ENCODE results near the gene IGFBPL1.
"Not testable (repeated sequence)": the region's sequence is repeated elsewhere in the genome, so short reads cannot be mapped to it uniquely, and the experiment has no call there.

Gene IGFBPL1

DNA sequence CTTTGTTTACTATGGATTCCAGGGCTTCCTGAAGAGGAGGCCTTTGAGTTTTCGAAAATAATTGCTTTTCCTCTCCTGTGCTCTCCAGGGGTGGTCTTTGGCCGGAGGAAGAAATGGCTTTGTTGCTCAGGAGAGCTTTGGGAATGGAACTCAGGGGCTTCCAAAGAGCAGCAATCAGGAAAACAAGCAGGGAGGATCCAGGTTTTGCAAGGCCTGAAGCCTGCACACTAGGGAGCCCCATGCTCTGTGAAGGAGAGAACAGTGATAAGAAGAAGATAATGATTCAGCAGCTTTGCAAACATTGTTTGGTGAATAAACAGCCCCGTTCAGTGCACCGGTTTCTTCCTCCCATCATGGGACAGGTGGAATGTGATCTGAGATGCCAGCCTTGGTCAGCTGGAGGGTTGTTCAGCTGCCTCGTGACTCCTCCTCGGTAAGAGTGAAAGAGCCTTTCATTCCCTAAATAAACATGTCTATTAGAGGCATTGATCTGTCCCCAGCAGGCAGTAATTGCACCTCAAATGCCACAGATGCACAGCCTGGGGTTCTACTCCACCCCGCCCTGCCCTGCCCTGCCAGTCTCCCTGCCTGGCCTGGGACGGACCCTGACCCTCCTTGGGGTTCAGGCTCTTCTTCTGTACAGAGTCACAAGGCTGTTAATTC, 43.3 kb downstream of the IGFBPL1 start:
- in situ Hi-C loops (cut with HindIII; ENCODE audit: low sequenced_read_pairs), result no loop called here

DNA sequence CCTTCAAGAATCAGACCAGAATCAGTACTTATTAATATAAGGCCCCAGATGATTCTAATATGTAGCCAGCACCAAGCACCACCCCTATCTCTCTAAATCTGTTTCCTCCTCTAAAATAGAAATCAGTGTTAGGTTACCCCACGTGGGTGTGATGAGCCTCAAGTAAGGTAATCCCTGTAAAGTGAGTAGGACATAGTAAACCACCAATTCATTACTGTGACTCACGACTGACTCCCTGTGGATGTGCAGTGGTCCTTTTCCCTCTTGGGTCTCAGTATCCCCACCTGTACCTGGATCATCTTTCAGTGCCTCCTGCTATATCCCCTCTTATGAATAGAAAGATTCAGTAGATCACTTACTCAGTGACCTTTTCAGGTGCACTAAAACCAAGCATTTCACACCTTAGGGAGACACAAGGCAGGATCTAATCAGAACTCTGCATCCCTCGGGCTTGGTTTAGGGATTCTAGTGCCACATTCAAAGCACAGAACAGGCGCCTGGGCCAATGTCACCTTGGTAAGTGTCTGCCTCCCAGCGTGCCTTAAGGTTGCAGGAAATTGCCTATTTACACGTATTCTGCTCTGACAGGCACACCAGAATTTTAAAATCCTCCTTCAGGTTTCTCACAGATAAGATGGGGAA, 43.9 kb downstream of the IGFBPL1 start:
- in situ Hi-C loops (cut with HindIII; ENCODE audit: low sequenced_read_pairs), result no loop called here

DNA sequence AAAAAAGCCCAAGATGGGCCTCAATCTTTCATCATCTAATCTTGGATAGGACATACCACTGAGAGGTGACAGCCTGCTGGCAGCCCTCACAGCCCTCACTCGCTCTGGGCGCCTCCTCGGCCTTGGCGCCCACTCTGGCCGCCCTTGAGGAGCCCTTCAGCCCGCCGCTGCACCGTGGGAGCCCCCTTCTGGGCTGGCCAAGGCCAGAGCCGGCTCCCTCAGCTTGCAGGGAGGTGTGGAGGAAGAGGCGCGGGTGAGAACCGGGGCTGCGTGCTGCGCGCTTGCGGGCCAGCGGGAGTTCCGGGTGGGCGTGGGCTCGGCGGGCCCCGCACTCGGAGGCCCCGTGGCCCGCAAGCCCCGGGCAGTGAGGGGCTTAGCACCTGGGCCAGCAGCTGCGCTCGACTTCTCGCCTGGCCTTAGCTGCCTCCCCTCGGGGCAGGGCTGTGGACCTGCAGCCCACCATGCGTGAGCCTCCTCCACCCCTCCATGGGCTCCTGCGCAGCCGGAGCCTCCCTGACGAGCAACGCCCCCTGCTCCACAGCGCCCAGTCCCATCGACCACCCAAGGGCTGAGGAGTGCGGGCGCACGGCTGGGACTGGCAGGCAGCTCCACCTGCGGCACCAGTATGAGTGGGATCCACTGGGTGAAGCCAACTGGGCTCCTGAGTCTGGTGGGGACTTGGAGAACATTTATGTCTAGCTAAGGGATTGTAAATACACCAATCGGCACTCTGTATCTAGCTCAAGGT, 46.7 kb downstream of the IGFBPL1 start:
- in situ Hi-C loops (cut with HindIII; ENCODE audit: low sequenced_read_pairs), result not testable (repeated sequence)

DNA sequence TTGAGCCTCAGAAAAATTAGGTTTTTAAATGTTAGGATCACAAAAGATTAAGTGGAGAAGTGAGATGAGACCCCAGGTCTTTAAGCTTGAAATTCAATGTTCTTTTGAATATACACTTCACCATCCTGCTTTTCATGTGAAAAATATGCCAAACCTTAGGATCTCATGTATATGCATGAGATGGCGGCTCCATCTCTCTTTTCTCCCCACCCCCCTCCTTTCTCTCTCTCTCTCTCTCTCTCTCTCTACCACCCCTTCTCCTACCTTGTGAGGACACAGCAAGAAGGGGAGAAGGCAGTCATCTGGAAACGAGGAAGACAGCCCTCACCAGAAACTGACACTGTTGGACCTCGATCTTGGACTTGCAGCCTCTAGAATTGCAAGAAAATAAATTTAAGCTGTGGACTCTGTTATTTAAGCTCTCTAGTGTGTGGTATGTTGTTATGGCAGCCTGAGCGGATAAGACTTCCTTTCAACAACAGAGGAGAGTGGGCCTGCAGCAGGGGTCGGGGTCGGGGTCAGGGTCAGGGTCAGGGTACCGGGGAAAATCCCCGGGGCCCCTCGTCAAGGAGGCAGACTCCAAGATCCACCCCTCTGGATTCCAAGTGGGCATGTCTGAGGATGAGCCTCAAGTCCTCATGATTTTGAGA, 48.1 kb downstream of the IGFBPL1 start:
- in situ Hi-C loops (cut with HindIII; ENCODE audit: low sequenced_read_pairs), result no loop called here

DNA sequence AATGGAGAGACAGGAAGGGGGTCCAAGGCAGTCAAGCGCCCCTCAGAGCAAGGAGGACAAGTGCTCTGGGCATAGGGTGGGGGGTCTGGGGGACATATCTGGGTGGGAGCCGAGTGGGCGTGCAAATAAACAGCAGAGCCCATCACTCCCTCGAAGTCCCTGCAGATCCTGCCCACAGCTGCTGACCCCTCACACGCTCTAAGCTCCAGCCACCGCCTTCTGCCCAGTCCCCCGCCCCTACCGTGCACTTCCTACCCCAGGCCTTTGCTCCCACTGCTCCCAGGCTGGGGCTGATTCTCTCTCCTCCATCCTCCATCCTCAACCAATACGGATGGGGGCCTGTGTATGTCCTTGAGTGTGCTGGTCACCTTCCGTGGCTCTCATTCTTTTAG, 48.7 kb downstream of the IGFBPL1 start:
- in situ Hi-C loops (cut with HindIII; ENCODE audit: low sequenced_read_pairs), result no loop called here

DNA sequence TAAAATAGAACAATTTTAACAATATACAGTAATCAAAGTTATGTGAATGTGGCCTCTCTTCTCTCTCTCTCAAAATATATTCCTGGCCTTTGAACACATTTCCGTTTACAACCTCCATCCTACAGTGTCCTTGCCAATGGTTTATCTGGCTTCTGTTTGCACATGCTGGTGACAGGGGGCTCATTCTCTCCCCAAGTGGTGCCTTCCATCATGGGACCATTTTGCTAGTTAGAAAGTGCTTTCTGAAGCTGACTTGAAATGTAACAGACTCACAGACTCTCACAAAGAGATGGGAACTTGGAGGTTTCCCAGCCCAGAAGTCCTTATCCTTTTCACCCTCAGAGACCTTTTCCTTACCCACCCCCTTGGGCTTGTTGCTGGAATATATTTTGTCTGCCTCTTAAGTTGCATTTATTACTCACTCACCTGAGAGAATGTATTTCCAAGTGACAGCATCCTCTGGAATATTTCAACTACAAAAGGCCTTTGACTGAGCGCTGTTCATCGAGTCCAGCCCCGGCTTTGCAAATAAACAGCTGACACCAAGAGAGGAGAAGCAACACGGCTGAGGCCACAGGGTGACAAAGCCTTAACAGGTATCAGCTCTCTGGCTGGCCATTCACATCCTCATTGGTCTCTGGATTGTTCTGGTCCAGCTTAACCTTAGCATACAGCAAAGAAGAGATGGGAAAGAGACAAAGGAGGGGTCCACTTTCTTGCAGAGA, 49.2 kb downstream of the IGFBPL1 start:
- in situ Hi-C loops (cut with HindIII; ENCODE audit: low sequenced_read_pairs), result no loop called here

DNA sequence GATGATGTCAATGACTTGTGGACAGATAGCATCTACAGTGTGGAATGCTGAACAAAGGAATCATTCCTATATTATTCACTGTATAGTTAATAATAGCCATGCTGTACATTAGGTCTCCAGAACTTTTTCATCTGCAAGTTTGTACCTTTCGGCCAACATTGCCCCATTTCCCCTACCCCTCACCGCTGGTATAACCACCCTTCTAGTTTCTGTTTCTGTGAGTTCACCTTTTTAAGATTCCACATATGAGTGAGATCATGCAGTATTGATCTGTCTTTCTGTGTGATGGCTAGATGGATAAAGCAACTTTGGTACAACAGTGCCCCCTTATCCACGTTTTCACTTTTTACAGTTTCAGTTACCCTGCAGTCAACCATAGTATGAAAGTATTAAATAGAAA, 50.6 kb downstream of the IGFBPL1 start:
- in situ Hi-C loops (cut with HindIII; ENCODE audit: low sequenced_read_pairs), result no loop called here

DNA sequence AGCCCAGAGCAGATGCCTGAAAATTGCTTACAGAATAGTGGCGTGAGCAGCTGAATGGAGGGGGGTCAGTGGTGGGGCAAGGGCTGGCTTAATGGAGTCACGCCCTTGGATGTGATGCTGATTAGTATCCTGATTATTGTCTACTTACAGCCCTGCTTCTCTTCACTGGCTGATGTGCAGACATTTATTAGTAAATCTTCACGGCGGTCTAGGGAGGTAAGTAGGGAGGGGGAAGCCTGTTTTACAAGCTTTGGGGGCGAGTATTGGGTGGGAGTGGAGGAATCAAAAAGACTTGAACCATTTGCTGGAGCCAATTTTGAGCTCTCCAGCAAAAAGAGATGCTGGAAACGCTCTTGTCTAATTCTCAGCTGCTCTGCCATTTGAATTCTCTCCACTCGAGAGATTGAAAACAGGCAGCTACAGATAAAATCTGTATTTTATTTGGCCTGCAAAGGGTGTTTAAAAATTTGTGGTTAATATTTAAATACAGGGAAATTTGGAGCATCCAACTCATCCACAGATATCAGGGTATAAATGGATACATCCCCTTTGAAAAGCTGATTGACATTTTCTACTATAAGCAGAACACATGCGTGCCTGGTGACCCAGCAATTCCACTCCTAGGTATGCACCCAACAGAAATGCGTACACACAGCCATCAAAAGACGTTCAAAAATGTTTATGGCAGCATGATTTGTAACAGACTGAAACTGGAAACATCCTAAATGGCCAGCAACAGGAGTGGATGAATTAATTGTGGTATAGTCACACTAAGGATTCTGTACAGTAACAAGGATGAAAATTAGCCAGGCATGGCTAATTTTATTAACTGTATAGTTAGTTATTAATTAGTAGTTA, 51.3 kb downstream of the IGFBPL1 start:
- in situ Hi-C loops (cut with HindIII; ENCODE audit: low sequenced_read_pairs), result no loop called here

DNA sequence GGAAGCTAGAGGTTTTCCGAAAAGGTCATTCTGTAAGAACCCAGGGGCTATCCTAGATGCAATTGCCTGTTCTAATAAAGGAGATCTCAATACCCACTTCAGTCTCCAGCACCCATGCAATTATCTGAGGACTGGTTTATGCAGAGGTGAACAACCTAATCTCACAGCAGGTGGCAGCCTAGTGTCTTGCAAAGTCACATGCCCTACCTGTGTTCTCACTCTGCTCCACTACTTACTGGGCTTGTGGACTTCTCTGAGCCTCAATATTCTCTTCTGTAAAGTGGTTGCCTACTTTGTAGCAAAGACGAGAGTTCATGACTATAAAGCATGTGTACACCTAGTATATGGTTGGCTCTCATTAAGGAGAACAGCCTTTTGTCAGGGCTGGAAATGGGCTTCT, 52.8 kb downstream of the IGFBPL1 start:
- in situ Hi-C loops (cut with HindIII; ENCODE audit: low sequenced_read_pairs), result no loop called here

DNA sequence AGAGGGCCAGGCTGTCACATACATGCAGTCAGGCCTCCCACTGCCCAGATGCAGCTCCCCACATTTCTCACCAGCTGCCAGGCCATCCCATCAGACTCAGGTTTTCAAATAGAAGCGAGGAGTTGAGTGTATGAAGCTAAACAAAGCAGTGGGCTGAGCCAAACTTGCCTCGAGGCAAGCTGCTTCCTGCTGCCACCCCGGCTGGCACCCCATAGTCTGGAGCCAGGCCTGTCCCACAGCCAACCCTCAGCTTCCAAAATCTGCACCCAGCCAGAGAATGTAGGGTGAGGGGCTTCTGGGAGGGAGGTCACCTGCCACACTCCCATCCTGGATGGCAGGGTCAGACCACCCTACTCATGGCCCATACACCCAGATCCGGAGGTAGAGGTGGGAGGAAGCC, 54.1 kb downstream of the IGFBPL1 start:
- in situ Hi-C loops (cut with HindIII; ENCODE audit: low sequenced_read_pairs), result no loop called here

DNA sequence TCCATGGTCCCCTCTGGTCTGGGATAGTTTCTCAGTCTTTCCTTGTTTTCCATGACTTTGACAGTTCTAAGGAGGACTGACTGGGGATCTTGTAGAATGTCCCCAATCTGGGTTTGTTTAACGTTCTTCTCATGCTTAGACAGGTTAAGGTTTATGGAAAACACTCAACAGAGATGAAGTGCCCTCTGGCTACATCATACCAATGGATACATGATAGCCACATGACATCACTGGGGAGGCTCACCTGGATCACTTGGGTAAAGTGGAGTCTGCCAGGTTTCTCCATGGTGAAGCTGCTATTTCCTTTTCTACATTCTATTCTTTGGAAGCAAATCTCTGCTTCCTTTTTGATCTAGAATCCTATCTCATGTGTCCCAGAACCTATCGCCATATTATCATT, 55.5 kb downstream of the IGFBPL1 start:
- in situ Hi-C loops (cut with HindIII; ENCODE audit: low sequenced_read_pairs), result no loop called here

DNA sequence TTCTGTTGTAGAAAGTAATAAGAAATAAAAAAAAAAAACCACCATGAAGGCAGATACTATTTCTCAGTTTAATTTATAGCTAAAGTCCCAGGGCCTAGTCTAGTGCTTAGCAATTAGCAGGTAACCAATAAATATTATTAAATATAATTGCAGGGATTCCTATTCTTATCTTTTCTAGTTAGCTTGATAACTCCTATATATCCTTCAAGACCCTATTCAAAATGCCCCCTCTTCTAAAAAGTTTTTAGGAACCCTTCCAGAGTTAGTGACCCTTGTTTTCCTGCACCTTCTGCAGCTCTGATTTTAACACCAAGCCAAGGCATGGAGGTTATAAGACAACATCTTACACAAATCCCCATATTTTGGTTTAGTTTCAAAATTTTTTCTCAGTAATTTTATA, 56.4 kb downstream of the IGFBPL1 start:
- in situ Hi-C loops (cut with HindIII; ENCODE audit: low sequenced_read_pairs), result no loop called here

DNA sequence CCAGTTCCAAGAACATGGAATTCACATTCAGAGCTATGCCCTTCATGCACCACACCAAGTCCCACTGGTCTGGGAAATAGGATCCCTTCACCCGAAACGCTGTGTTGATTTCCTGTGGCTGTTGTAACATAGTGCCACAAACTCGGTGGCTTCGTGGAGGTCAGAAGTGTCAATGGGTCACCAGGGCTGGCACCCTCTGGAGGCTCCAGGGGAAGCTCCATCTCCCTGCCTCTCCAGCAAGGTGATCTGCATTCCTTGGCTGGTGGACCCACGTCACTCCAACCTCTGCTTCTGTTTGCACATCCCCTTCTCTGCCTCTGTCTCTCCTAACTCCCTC, 60.7 kb downstream of the IGFBPL1 start:
- in situ Hi-C loops (cut with HindIII; ENCODE audit: low sequenced_read_pairs), result no loop called here

DNA sequence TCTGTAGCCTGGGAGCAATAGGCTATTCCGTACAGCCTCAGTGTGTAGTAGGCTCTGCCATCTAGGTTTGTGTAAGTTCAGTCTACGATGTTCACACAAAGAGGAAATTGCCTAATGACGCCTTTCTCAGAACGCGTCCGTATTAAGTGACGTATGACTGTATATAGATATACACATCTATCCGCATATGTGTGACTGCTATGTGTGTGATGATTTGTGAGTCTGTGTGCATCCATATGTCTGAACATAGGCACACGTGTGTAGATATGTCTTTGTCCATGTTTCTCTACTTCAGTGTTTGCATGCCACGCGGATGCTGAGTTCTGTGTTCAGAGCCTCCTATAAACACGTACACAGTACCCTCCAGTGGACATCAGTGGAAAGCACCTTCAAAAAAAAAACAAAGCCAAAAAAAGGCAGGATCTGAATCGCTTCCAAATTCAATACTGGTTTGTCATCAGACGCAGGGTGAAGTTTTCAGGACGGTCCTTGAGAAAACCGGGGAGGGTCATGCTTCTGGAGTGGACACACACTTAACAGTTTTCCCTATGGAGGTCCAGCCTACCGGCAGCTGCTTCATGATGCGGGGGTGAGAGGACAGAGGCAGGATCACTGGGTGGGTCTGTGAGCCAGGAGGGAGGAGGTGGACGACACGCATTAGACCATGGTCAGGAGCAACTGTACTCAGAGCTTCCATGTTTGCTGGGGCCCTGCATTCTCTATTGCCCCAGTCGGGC, 61.2 kb downstream of the IGFBPL1 start:
- in situ Hi-C loops (cut with HindIII; ENCODE audit: low sequenced_read_pairs), result no loop called here

DNA sequence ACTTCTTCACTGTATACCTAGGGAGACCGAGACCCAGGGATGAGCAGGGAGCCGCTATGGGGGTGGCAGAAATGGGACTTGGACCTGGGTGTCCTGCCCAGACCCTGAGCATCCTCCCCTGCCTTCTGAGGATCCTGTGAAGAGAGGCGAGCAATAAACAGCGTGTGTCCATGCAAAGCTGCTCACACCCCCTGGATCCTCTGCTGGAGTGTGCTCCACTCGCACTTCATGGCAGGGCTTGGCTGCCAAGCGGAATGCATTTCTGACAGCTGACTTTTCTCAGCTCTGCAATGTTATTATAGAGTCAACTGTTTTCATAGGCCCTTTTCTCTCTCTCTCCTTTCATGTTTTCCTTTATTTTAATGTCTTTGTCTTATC, 62.8 kb downstream of the IGFBPL1 start:
- in situ Hi-C loops (cut with HindIII; ENCODE audit: low sequenced_read_pairs), result no loop called here

DNA sequence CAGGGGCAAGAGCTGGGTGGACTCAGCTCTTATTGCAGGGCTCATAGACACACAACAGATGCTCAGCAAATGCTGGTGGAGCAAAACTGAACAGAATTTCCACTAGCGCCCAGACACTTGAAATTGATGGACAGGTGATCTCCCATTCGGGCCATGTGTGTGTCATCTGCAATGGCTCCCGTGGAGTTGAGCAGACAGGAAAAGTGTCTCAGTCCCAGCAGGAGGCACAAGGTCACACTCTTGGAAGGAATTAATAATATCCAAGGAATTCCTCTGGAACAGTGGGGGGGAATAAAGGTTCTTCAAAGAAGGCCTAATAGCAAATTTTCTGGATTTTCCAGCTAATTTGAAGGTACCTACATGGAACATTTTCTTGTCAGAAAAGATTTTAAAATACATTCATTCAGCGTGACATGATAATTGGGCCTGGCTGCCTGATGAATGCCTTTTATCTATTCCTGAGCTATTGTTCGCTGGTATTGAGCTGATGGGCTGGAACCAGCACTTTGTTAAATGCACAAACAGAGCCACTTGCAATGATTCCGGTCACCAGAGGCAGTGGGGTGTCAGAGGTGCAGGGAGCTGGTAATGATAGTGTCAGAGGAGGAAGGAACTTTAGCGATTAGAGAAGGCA, 63.3 kb downstream of the IGFBPL1 start:
- in situ Hi-C loops (cut with HindIII; ENCODE audit: low sequenced_read_pairs), result no loop called here

DNA sequence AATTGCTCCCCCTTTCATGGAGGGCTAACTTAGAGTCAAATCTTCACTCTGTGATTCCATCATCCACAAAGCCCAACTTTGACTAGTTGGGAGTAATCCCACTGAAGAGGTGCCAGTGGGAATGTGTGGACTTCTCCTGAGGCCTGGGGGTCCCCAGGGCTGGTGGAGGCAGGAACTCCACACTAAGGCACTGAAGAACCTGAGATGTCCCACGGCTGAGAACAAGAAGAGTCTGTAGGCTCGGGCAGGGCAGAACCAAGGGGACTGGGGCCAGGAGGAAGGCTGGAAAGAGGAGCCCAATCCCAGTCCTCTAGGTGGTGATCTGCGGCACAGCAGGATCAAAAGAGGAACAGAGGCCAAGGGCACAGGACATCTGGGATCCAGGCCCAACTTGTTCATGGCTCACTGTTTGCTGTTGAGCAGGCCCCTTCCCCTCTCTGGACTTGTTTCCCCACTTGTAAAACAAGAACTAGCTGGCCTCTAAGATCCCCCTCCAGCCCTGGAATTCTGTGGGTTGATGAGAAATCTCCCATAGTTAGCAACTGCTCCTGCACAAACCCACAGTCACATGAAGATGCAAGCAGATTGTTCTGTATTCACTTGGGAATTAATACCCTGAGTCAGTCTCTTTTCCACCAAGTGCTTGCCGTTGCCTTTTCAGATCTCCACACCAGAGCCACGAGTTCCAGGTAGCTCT, 64.4 kb downstream of the IGFBPL1 start:
- in situ Hi-C loops (cut with HindIII; ENCODE audit: low sequenced_read_pairs), result no loop called here

DNA sequence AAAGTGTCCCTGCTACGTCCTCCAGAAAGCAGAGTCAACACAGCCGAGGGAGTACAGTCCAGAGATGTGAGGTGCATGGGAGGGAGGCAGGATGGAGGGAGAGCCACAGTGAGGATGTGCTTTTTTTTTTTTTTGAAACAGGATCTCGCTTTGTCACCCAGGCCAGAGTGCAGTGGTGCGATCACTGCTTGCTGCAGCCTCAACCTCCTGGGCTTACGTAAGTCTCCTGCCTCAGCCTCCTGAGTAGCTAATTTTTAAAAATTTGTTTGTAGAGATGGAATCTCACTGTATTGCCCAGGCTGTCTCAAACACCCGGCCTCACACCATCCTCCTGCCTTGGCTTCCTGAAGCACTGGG, 65.0 kb downstream of the IGFBPL1 start:
- in situ Hi-C loops (cut with HindIII; ENCODE audit: low sequenced_read_pairs), result no loop called here
